PC-9 (cell line): ENCODE data around the gene TOR3A.

Source experiments
- CTCF ChIP-seq: fragments of 200-600 bp; sonication (generic); conservative IDR thresholded peaks from 2 replicates; pipeline ENCODE4 v1.6.1; 2017; ENCODE audit warnings: mixed run types, antibody characterized with exemption, mild to moderate bottlenecking, moderate library complexity
- EZH2 ChIP-seq: fragments of 200-600 bp; sonication (generic); IDR thresholded peaks from 2 replicates; pipeline ENCODE4 v1.8.0; 2017; ENCODE audit warnings: antibody characterized with exemption, low read depth

GRCh38 chr1:179048339-179049124 is 33.3 kb upstream of the TOR3A start:
- no peak for TF ChIP-seq CTCF
- no peak for TF ChIP-seq EZH2
